Measurements from ENCODE around the gene FADS6. TPM values are rescaled to one million over a fixed set of nuclear protein-coding genes. Genes with fewer than 3 reads are reported as not detected.

FADS6 gene
- total and polyA plus RNA-seq, 2 experiments from 2014 or later: 0.42 to 0.73 TPM

DNA sequence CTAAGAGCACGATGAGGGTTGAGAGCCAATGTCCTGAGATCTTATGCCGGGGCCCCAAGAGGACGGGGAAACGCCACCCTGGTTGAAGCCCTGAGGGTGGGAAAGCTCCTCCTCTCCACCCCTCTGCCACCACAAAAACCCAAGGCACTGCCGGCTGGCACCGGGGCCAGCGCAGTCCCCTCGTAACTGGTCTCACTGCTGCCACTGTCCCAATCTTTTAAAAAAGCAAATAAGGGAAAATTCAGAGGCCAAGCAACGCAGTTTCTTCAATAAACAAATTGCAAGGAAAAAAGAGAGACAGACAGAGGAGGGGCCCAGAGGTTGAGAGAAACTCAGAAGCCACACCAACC lies 40.4 kb downstream of the FADS6 start:
- Mint-ChIP-seq H3K36me3 (ENCODE audit: low read depth) (no peaks in the 10 kb centered on the region; the same call in 2 of the 3 replicates), H3K9me3 (no peaks in the 10 kb centered on the region), H3K4me3 (peak overlapping the region; percentile 84), H3K27ac (no peak overlapping the region), H3K4me1 (no peaks in the 10 kb centered on the region; the same call in 1 of the 3 replicates), H3K27me3 (ENCODE audit: insufficient read depth, low read depth, poor library complexity) (peaks cover 81% of the 10 kb centered on the region)
- Histone ChIP-seq H4K20me1 (replicated peaks; ENCODE audit: insufficient read depth) (no peaks in the 10 kb centered on the region; the same call in 1 of the 2 replicates), H3K36me3 (ENCODE audit: insufficient read depth) (no peaks in the 10 kb centered on the region), H3K4me2 (peak overlapping the region; percentile 94), H3K27ac (ENCODE audit: low read depth) (no peak overlapping the region), H3K4me1 (ENCODE audit: insufficient read depth) (peaks cover 8% of the 10 kb centered on the region), H3K79me2 (replicated peaks; ENCODE audit: insufficient read depth) (no peaks in the 10 kb centered on the region), H3F3A (replicated peaks; ENCODE audit: low read depth) (no peaks in the 10 kb centered on the region), H3K4me3 (peak overlapping the region; percentile 66), H3K27me3 (ENCODE audit: insufficient read depth) (peaks cover 97% of the 10 kb centered on the region), H2AFZ (peak overlapping the region; percentile 95), H3K9me2 (ENCODE audit: insufficient read depth) (no peaks in the 10 kb centered on the region)
- TF ChIP-seq EZH2 (IDR thresholded peaks at IDR 0.05; ENCODE audit: low read depth, unreplicated experiment) (peak; percentile 8), CREB1 (CRISPR knock-in tag; IDR thresholded peaks at IDR 0.05; ENCODE audit: low read depth) (no peak)
- DNase-seq (ENCODE audit: low spot score) (no peak), ATAC-seq (no peak)

DNA sequence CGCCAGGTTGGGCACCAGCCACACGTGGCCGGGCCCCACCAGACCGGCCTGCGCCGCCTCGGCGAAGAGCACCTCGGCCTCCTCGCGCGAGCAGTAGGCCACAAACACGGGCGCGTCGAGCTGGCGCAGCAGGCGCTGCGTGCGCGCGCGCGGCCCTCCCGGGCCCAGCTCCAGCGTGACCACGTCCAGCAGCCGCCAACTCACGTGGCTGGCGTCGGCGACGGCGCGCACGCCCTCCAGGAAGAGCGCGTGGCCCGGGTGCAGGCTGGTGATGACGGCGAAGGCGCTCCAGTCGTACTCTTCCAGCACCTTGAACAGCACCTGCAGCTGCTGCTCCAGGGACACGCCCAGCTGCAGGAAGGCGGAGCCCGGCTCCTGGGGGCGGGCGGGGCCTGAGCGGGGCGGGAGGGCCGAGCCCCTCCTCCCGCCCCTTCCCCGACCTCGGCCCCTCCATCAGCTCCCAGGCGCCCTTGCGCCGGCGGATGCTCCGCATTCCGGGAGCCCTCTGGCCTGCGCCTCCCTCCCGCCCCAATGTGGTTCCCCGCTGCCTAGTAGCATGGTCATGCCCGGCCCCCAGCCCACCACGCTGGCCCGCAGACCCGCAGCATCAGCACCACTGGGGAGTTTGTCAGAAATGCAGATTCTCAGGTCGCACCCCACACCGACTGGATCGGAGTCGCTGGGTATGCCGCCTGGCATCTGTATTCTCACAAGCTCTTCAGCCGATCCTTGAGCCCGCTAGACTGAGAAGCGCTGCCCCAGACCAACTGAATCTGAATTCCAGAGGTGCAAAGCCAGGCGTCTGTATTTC lies 41.0 kb downstream of the FADS6 start:
- Histone ChIP-seq H3K4me3 (peak overlapping the region; percentile 66), H4K20me1 (replicated peaks; ENCODE audit: insufficient read depth) (no peaks in the 10 kb centered on the region; the same call in 1 of the 2 replicates), H3K27ac (ENCODE audit: low read depth) (no peak overlapping the region), H3K79me2 (replicated peaks; ENCODE audit: insufficient read depth) (no peaks in the 10 kb centered on the region), H3K27me3 (ENCODE audit: insufficient read depth) (peaks cover 96% of the 10 kb centered on the region), H3K36me3 (ENCODE audit: insufficient read depth) (no peaks in the 10 kb centered on the region), H2AFZ (peak overlapping the region; percentile 95), H3K9me2 (ENCODE audit: insufficient read depth) (no peaks in the 10 kb centered on the region), H3K4me1 (ENCODE audit: insufficient read depth) (peaks cover 8% of the 10 kb centered on the region), H3K4me2 (peak overlapping the region; percentile 94), H3F3A (replicated peaks; ENCODE audit: low read depth) (no peaks in the 10 kb centered on the region)
- Mint-ChIP-seq H3K36me3 (ENCODE audit: low read depth) (no peaks in the 10 kb centered on the region; the same call in 2 of the 3 replicates), H3K4me3 (peak overlapping the region; percentile 84), H3K4me1 (no peaks in the 10 kb centered on the region; the same call in 1 of the 3 replicates), H3K27me3 (ENCODE audit: insufficient read depth, low read depth, poor library complexity) (peaks cover 75% of the 10 kb centered on the region), H3K27ac (no peak overlapping the region), H3K9me3 (no peaks in the 10 kb centered on the region)
- peak; percentile 89 for ATAC-seq
- DNase-seq (ENCODE audit: low spot score): peak; percentile 94
- TF ChIP-seq, protein P1, sequence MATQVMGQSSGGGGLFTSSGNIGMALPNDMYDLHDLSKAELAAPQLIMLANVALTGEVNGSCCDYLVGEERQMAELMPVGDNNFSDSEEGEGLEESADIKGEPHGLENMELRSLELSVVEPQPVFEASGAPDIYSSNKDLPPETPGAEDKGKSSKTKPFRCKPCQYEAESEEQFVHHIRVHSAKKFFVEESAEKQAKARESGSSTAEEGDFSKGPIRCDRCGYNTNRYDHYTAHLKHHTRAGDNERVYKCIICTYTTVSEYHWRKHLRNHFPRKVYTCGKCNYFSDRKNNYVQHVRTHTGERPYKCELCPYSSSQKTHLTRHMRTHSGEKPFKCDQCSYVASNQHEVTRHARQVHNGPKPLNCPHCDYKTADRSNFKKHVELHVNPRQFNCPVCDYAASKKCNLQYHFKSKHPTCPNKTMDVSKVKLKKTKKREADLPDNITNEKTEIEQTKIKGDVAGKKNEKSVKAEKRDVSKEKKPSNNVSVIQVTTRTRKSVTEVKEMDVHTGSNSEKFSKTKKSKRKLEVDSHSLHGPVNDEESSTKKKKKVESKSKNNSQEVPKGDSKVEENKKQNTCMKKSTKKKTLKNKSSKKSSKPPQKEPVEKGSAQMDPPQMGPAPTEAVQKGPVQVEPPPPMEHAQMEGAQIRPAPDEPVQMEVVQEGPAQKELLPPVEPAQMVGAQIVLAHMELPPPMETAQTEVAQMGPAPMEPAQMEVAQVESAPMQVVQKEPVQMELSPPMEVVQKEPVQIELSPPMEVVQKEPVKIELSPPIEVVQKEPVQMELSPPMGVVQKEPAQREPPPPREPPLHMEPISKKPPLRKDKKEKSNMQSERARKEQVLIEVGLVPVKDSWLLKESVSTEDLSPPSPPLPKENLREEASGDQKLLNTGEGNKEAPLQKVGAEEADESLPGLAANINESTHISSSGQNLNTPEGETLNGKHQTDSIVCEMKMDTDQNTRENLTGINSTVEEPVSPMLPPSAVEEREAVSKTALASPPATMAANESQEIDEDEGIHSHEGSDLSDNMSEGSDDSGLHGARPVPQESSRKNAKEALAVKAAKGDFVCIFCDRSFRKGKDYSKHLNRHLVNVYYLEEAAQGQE (IDR thresholded peaks at IDR 0.05; ENCODE audit: unreplicated experiment): peak; percentile 74
- TF ChIP-seq ZNF114 (CRISPR knock-in tag; IDR thresholded peaks at IDR 0.05): no peak
- no peak for TF ChIP-seq ZNF331 (CRISPR knock-in tag; IDR thresholded peaks at IDR 0.05; ENCODE audit: low read depth)
- TF ChIP-seq JUNB (IDR thresholded peaks at IDR 0.05; ENCODE audit: unreplicated experiment): no peak
- peak; percentile 39 for TF ChIP-seq EZH2 (IDR thresholded peaks at IDR 0.05; ENCODE audit: low read depth, unreplicated experiment)
- TF ChIP-seq POLR2AphosphoS5 (IDR thresholded peaks at IDR 0.05; ENCODE audit: low read depth): peak; percentile 80
- TF ChIP-seq, protein P2, sequence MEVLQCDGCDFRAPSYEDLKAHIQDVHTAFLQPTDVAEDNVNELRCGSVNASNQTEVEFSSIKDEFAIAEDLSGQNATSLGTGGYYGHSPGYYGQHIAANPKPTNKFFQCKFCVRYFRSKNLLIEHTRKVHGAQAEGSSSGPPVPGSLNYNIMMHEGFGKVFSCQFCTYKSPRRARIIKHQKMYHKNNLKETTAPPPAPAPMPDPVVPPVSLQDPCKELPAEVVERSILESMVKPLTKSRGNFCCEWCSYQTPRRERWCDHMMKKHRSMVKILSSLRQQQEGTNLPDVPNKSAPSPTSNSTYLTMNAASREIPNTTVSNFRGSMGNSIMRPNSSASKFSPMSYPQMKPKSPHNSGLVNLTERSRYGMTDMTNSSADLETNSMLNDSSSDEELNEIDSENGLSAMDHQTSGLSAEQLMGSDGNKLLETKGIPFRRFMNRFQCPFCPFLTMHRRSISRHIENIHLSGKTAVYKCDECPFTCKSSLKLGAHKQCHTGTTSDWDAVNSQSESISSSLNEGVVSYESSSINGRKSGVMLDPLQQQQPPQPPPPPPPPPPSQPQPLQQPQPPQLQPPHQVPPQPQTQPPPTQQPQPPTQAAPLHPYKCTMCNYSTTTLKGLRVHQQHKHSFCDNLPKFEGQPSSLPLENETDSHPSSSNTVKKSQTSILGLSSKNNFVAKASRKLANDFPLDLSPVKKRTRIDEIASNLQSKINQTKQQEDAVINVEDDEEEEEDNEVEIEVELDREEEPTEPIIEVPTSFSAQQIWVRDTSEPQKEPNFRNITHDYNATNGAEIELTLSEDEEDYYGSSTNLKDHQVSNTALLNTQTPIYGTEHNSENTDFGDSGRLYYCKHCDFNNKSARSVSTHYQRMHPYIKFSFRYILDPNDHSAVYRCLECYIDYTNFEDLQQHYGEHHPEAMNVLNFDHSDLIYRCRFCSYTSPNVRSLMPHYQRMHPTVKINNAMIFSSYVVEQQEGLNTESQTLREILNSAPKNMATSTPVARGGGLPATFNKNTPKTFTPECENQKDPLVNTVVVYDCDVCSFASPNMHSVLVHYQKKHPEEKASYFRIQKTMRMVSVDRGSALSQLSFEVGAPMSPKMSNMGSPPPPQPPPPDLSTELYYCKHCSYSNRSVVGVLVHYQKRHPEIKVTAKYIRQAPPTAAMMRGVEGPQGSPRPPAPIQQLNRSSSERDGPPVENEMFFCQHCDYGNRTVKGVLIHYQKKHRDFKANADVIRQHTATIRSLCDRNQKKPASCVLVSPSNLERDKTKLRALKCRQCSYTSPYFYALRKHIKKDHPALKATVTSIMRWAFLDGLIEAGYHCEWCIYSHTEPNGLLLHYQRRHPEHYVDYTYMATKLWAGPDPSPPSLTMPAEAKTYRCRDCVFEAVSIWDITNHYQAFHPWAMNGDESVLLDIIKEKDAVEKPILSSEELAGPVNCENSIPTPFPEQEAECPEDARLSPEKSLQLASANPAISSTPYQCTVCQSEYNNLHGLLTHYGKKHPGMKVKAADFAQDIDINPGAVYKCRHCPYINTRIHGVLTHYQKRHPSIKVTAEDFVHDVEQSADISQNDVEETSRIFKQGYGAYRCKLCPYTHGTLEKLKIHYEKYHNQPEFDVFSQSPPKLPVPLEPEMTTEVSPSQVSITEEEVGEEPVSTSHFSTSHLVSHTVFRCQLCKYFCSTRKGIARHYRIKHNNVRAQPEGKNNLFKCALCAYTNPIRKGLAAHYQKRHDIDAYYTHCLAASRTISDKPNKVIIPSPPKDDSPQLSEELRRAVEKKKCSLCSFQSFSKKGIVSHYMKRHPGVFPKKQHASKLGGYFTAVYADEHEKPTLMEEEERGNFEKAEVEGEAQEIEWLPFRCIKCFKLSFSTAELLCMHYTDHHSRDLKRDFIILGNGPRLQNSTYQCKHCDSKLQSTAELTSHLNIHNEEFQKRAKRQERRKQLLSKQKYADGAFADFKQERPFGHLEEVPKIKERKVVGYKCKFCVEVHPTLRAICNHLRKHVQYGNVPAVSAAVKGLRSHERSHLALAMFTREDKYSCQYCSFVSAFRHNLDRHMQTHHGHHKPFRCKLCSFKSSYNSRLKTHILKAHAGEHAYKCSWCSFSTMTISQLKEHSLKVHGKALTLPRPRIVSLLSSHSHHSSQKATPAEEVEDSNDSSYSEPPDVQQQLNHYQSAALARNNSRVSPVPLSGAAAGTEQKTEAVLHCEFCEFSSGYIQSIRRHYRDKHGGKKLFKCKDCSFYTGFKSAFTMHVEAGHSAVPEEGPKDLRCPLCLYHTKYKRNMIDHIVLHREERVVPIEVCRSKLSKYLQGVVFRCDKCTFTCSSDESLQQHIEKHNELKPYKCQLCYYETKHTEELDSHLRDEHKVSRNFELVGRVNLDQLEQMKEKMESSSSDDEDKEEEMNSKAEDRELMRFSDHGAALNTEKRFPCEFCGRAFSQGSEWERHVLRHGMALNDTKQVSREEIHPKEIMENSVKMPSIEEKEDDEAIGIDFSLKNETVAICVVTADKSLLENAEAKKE (CRISPR knock-in tag; IDR thresholded peaks at IDR 0.05): no peak
- TF ChIP-seq EZH2phosphoT487 (IDR thresholded peaks at IDR 0.05; ENCODE audit: unreplicated experiment): no peak
- peak; percentile 83 for TF ChIP-seq CREB1 (CRISPR knock-in tag; IDR thresholded peaks at IDR 0.05; ENCODE audit: low read depth)

Data from GM23338 (cell line).